NCI-H2196 treated with DMSO at 0.1 percent for 48 hours (cell line): ENCODE results near the gene MED20.
"Not testable (repeated sequence)": the region's sequence is repeated elsewhere in the genome, so short reads cannot be mapped to it uniquely, and the experiment has no call there.

Experiments
- DNase-seq: peaks from one replicate; lab custom pipeline; 2025; ENCODE audit not compliant: unreplicated experiment; lab: John Stamatoyannopoulos, UW

MED20 gene, protein sequence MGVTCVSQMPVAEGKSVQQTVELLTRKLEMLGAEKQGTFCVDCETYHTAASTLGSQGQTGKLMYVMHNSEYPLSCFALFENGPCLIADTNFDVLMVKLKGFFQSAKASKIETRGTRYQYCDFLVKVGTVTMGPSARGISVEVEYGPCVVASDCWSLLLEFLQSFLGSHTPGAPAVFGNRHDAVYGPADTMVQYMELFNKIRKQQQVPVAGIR

DNA sequence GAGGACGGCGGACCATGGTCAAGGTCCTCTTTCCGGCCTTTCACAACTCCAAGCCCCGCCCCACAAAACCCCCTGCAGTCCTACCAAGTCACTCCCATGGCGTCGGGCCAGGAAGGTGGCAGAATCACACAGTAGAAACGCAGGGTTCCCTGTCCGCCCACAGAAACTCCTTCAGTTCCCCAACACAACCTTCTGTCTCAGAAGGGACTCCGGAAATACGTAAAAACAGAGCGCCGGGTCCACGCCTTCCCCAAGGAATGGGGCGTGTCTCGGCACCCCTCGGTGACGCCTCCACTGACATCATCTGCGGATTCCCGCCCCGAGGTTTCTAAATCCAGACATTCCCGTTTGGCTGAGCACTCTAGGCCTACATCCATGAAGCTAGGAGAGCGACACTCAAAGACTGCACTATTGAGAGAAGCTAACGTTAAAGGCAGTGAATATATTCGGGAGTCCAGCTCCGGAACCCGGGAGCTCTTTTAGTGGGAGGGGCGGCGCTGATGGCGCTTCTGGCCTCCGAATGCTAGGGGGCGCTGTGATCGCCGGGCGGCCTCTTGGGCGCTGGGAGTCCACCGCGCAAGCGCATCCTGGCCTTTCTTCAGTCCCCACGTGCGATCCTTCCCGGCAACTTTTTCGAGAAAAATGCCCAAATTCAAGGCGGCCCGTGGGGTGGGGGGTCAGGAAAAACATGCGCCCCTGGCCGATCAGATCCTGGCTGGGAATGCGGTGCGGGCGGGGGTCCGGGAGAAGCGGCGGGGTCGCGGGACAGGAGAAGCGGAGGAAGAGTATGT is at the start of gene MED20, which contains the start of gene BYSL:
TSS of gene MED20 (minus strand) at position 219 of the 791 bp plus-strand sequence. CDS start at position 98, 121 bp downstream.
TSS of gene BYSL (plus strand) at position 579 of the 791 bp plus-strand sequence. CDS start at position 643, 64 bp downstream.
- peak; percentile 82 for DNase-seq

DNA sequence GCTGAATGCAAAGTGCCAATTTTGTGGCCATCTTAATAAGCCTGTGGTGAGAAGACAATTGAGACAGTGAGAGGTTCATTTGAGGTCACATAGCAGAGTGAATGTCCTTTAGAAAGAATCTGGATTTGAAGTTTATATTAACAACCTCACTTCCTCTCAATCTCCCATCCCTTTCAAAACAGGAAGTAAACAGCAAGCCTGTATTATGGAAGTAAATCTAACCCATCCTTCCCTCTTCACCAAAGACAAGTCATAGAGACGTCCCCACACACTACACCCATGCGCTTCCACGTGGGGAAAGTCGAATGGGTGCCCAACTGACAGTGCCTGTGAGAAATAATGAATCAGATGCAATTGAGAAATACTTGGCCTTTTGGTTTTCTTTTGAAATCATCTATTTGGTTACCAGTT is 49.5 kb upstream of the MED20 start:
- no peak for DNase-seq

DNA sequence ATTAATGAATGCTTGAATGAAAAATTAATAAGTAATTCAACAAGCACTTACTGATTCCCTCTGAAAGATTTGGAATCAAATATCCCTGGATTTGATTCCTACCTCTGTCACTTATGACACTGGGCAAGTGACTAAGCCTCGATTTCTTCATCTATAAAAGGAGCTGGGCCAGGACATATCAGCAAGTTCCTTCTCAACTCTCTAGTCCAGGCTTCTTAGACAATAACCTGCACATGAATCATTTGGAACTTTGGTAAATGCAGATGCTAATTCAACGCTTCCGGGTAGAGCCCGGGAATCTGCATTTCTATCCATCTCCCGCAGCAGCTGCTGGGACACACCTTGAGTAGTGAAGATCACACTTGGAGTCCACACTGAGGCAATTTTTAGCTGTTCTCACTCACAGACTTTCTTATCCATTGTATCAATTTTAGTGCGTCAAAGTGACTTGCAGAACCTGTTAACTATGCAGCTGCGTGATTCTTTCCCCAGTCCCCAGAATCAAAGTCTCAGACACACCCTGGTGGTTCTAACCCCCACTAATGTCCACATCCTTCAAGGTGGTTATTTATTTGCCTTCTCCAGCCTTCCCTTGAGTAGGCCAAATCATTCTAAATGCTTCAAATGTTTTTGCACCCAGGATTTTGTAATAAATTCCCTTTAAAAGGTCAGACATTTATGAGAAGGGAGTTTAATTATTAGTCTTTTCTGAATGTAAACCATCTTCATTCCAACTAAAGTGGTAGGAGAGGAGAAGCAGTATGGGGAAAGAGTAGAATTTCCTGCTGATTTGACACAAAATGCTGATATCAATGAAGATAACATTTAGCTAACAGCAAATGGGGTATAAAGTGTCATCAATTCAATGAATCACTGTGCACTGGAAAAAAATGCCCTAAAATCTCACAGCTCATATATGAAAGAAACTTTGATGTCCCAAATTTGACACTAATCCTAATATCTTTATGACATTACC is 46.7 kb upstream of the MED20 start:
- no peak for DNase-seq

DNA sequence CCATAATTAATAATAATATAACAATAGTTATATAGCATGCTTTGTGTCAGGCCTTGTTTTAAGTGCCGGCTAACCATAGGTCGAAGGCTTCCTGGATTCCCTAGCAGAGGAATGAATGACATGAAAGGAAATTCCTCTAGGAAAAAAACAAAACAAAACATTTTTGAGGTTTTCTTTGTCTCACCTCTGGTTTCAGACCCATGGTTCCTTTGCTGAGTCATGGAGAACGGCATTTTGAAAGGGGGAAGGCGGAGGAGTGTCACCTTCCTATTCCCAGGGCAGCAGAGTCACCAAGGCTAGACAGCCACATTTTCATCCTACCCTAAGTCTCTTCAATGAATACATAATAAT is 46.0 kb upstream of the MED20 start:
- no peak for DNase-seq

DNA sequence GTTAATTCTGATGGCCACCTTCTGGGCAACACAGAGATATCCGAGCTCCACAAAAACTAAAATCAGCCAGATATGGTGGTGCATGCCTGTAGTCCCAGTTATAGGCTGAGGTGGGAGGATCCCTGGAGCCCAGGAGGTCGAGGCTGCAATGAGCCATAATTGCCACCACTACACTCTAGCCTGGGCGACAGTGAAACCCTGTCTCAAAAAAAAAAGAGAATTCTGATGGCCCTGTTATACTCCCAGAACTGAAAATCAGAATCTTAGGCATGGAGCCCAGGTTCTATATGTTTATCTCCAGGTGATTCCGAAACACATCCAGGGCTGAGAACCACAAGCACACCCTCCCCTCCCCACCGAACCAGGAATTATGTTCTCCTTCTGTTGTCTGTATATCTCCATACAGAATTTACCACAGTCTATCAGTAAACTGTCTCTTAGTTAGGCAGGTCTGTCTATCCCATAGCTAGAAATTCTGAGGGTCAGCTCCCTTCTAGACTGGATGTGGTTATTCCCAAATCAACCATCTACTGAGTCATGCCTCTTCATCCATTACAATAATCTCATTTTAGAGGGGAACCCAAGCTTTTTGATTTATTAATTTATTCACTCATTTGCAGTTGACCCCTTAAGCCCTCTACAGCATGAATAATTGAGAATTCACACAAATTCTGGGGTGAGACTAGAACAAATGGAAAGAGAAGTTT is 45.4 kb upstream of the MED20 start:
- no peak for DNase-seq

DNA sequence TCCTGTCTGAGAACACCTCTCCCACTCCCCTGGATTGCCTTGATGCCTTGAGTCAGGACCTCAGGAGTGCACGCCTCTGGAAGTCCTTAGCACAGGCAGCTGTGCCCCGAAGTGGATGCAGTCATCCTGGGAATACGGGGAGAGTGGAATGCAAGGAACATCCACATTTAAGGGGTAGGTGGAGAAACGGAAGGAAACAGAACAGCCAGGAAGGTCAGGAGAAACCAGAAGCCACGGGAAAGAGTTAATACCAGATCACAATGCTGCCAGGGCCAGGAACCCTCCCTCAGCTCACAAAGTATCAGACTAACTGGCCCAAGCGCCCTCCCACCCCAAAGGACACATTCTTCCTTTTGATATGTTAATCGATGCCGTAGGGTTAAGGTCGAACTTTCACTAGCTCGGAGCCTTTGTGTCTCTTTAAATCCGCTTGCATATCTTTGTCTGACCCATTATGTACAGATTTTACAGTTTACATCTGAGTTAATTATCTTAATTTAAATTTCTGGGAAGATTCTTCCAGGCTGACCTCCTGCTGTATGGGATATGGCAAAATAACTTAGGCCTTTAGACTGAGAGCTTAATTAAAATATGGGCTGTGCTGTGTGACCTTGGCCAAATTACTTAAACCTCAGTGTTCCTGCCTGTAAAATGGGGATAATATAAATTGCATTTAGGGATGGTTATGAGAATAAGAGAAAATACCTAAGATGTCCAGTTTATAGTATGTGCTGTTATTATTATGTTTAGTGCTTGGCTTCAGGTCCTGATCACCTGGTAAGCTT is 44.7 kb upstream of the MED20 start:
- DNase-seq, result no peak

DNA sequence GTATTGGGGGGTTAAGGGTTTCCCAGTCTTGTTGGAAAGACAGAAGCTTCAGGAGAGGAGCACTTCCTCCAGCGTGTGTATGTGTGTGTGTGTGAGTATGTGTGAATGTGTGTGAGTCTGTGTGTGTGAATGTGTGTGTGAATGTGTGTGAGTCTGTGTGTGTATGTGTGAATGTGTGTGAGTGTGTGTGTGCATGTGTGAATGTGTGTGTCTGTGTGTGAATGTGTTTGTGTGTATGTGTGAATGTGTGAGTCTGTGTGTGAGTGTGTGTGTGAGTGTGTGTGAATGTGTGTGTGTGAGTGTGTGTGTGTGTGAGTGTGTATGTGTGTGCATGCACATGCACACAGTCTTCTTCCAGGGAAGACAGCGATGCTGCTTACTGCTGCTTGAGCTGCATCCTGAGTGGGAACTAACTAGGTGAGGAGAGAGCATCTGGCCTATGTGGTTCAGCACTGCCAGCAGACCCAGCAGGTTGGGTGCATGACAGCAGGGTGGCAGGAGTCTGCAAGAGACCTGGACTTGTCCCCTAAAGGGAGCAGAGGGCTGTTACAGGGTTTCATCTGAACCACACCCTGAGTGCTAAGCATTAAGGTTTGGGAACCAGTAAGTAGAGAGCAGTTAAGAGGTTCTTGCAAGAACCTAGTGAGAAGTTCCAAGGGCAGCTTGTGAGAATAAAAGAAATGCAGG is 43.4 kb upstream of the MED20 start:
- DNase-seq, result no peak

DNA sequence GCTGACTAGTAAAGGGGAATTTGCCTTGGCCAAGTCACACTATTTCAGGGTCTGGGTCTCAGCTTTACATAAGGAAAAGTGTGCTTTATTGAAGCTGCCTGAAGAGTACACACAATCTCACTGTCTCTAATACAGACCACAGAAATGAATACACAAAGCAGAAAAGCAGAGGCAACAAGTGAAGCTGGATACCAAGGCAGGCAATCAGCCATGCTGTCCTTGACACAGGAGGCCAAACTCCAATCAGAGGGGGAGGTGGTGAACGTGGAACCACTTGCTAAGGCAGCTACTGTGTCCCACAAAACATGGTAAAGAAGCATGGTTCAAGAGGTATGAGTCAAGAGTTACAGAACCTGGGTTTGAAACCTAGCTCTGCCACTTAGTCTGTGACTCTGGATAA is 42.4 kb upstream of the MED20 start:
- DNase-seq, result no peak

DNA sequence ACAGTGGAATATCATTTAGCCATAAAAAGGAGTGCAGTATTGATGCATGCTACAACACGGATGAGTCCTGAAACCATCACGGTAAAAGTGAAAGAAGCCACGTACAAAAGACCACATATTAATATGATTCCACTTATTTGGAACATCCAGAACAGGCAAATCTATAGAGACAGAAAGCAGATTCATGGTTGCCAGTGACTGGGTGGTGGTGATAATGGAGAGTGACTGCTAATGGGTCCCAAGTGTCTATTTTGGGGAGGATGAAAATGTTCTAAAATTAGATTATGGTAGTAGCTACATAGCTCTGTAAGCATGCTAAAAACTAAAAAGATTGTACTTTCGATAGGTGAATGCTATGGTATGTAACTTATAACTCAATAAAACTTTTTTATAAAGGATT is 39.1 kb upstream of the MED20 start:
- no peak for DNase-seq

DNA sequence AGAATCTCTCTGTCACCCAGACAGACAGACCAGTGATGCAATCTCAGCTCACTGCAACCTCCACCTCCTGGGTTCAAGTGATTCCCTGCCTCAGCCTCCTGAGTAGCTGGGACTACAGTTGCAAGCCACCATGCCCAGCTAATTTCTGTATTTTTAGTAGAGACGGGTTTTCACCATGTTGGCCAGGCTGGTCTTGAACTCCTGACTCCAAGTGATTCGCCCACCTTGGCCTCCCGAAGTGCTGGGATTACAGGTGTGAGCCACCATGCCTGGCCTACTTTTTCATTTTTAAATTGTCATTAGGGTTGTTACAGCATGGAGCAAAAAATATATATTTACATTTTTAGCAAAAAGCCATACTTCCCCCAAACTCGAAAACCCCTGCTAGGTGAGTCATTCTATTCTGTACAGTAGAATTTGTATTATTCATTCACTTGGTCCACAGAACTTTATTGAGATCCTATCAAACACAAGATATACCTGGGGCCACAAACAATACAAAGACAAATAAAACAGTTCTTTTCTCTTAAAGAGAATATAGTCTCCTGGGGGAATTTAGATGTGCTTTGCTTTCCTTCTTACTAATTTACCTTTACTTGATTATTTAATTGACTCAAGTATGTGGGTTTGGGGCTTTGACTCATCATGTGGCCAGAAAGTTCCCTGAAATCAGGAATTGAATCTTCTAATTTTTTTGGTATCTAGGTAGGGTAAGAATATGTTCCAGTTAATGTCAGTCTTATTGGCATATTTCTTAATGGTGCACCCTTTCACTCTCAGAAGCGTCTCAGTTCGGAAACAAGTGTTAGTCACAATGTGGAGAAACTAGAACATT is 37.3 kb upstream of the MED20 start:
- no peak for DNase-seq

DNA sequence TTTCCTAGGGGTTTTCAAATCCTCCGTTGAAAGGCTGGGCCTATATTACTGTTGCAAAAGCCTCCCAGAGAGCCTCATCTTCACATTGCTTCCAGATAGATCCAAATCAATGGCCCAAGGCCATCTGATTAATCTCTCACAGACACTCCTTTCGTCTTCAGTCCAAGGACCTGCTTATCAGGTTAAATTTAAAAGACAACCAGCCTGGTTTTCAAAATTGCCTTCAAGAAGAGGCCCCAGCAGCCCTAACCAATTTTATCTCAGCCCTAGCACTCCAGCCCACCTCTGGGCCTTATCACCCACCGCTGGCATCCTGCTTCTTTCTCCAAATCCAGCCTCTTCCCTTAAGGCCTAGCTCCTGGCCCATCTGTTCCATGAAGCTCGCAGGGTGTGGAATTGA is 36.2 kb upstream of the MED20 start:
- DNase-seq, result no peak

DNA sequence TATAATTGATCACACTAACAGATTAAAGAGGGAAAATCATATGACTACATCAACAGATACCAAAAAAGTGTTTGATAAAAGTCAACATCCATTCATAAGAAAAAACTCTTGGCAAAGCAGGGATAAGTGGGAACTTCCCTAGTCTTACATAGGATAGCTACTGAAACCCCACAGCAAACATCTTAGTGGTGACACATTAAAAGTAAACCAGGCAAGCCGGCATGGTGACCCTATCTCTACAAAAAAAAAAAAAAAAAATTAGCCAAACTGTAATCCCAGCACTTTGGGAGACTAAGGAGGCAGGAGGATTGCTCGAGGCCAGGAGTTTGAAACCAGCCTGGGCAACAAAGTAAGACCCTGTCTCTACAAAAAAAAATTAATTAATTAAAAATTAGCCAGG is 34.5 kb upstream of the MED20 start:
- no peak for DNase-seq

DNA sequence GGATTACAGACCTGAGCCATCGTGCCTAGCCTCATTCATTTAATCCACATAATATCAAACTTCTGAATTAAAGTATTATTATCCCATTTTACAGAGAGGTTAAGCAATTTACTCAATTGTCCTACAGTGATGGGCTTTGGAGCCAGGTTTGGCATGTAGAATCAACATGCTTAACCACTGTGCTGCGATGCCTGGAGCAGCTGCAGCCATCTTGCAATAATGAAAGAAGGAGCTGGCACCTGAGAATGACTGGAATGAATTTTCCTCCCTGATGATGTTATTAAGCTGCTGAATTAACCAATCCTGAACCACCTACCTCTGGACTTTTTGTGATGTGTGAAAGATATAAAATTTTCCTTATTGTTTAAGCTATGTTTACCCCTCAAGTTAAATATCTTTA is 33.7 kb upstream of the MED20 start:
- no peak for DNase-seq

DNA sequence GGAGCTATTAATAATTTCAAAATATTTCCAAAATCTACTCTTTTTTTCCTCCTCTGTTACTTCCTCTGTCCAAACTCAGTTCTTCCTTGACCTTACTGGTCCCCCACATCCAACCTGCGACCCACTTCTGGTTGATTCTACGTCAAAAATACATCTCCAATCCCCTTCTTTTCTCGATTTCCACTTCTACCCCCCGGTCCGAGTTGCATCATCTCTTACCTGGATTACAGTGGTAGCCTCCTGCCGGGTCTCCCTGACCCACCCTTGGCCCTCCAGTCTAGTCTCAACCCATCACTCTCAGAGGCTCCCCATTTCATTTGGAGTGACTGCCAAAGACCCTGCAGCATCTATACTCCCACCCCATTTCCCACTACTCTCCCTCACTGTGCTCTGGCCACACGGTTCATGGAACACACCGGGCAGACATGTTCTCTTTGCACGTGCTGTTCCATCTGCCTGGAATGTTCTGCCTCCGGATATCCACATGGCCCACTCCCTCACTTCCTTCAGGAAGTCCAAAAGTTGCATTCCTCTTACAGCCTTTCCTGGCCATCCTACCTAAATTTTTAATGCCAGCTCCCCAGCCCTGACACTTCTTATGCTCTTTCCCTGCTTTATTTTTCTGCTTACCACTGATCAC is 26.8 kb upstream of the MED20 start:
- DNase-seq, result no peak

DNA sequence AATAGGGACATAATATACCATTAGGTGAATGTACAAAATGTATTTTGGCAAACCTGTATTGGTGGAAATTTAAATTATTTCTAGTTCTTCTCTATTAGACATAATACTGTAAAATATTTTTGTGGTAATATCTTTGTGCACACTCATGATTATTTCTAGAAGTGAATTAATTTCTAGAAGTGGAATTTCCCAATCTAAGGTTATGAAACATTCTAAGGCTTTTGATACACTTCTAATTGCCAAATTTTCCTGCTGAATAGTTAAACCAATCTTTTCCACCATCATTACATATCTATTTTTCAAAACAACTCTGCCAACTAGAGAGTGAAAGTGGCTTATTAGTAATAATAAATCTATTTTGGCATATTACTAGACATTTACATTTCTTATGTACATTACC is 22.5 kb upstream of the MED20 start:
- DNase-seq, result no peak

DNA sequence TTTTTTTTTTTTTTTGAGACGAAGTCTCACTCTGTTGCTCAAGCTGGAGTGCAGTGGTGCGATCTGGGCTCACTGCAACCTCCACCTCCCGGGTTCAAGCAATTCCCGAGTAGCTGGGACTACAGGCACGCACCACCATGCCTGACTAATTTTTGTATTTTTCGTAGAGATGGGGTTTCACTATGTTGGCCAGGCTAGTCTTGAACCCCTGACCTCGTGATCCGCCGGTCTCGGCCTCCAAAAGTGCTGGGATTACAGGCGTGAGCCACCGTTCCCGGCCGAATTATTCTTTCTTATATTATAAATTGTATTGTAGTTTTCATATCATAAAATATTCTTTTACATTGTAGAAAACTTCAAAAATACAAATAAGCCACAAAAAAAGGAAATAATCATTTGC is 21.9 kb upstream of the MED20 start:
- not testable (repeated sequence) for DNase-seq

DNA sequence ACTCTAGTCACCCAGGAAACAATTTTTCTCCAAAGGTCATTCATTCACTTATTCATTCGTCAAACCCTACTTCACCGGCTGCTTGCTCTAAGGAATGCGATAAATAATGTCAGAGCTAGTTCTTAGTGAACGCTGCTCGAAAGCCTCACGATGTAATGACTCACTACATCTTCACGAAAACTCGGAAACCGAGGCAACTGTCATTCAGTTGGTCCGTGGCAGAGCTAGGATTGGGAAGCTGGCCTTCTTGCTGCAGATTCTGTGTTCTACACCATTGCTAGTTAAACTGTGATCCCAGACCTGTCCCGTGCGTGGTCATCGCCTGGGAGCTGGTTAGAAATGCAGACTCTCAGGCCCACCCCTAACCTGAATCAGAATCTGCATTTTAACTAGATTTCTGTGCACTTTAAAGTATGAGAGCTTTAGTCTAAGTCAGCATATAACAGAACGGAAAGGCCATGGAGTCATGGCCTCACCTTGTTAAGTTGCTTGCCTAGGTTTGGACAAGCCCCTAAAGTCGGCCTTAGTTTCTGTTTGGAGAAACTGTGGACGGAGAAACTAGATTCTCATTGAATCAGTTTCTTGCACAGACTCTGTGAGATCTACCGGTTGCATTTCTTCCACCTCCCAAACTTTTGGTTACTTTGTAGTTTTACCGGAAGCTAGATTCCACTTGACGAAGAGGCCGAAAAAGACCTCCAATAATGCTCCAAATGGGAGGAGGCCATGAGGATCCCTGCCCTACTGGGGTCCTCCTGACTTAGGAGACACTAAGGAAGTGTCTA is 21.3 kb upstream of the MED20 start:
- DNase-seq, result no peak
